Activated B cell treated with CpG ODN at 0.5 μM for 24 hours (primary cell): ENCODE measurements around the gene BOLA2B. TPM values are rescaled to one million over a fixed set of nuclear protein-coding genes. Genes with fewer than 3 reads are reported as not detected.
"Not testable (repeated sequence)": the region's sequence is repeated elsewhere in the genome, so short reads cannot be mapped to it uniquely, and the experiment has no call there.

ENCODE experiments used
- ATAC-seq: fragments of 200-7000 bp; cut with Tn5 transposase; one replicate; pipeline ENCODE4 v1.10.0; 2021; ENCODE audit warnings: low read depth, mild to moderate bottlenecking, moderate library complexity
- CTCF ChIA-PET: fragments of 350-600 bp; sonication (Branson Sonifier 250); formaldehyde crosslinking; loops from one replicate; lab custom pipeline; 2021; ENCODE audit warnings: antibody characterized with exemption; lab: Charles Lee
- POLR2A ChIA-PET: fragments of 350-600 bp; sonication (Branson Sonifier 250); formaldehyde crosslinking; loops from one replicate; lab custom pipeline; 2021; ENCODE audit warnings: antibody characterized with exemption; lab: Charles Lee
- DNase-seq: peaks from one replicate; pipeline ENCODE4 v3.0.0; 2022
- H3K27ac Mint-ChIP-seq: one replicate; pipeline ENCODE4 v1.8.0; 2020; ENCODE audit warnings: mixed read lengths
- H3K27me3 Mint-ChIP-seq: one replicate; pipeline ENCODE4 v1.8.0; 2021; ENCODE audit warnings: mixed read lengths
- H3K36me3 Mint-ChIP-seq: one replicate; pipeline ENCODE4 v1.8.0; 2021; ENCODE audit warnings: low read depth, mixed read lengths
- H3K4me1 Mint-ChIP-seq: one replicate; pipeline ENCODE4 v1.8.0; 2021; ENCODE audit warnings: mixed read lengths
- H3K4me3 Mint-ChIP-seq: one replicate; pipeline ENCODE4 v1.8.0; 2020; ENCODE audit warnings: mild to moderate bottlenecking, mixed read lengths
- H3K9me3 Mint-ChIP-seq: one replicate; pipeline ENCODE4 v1.8.0; 2020; ENCODE audit warnings: mixed read lengths
- CTCF ChIP-seq: fragments of 200-600 bp; IDR thresholded peaks from one replicate; pipeline ENCODE4 v1.8.0; 2022; ENCODE audit warnings: antibody characterized with exemption, mild to moderate bottlenecking
- intact Hi-C: fragments of 100-400 bp; cut with micrococcal nuclease; formaldehyde crosslinking; loops from one replicate; pipeline ENCODE4 v1.15.1; 2024
- total RNA-seq: library from RNA; stranded (reverse); gene quantifications from 2 replicates; pipeline ENCODE4 v1.2.3, GENCODE V29; 2022

BOLA2B gene
- total RNA-seq, 1 donor from 2014 or later = 145 TPM

GRCh38 chr16:30180741-30181140 lies 12.7 kb downstream of the BOLA2B start:
- no peak for DNase-seq
- CTCF ChIA-PET = no interaction called here

GRCh38 chr16:30179931-30180330 lies 13.5 kb downstream of the BOLA2B start:
- no peak overlapping the region for H3K4me3 Mint-ChIP-seq
- no peak overlapping the region for H3K27ac Mint-ChIP-seq
- no peaks in the 10 kb centered on the region for H3K27me3 Mint-ChIP-seq
- ChIA-PET POLR2A (interaction anchor here (0.6 to 0.7 kb wide), 3 partner anchors 15 to 43 kb away, joined by 3 to 8 read pairs (median 7); no protein-coding TSS in a partner anchor), CTCF (no interaction called here)
- no peak for ATAC-seq
- no peak for DNase-seq
- intact Hi-C loops = no loop called here
- H3K36me3 Mint-ChIP-seq = peaks cover 12% of the 10 kb centered on the region
- no peaks in the 10 kb centered on the region for H3K9me3 Mint-ChIP-seq
- peaks cover 16% of the 10 kb centered on the region for H3K4me1 Mint-ChIP-seq
- TF ChIP-seq CTCF = no peak

More at GRCh38 chr16:30180741-30181140, 12.7 kb downstream of the BOLA2B start:
- no peak for ATAC-seq
- peaks cover 15% of the 10 kb centered on the region for H3K36me3 Mint-ChIP-seq
- POLR2A ChIA-PET = interaction anchor here (0.6 to 0.7 kb wide), 4 partner anchors 16 to 150 kb away, joined by 3 to 8 read pairs (median 6); partner anchors contain the start of gene TLCD3B
- intact Hi-C loops = no loop called here
- no peak for TF ChIP-seq CTCF
- no peaks in the 10 kb centered on the region for H3K27me3 Mint-ChIP-seq
- H3K4me1 Mint-ChIP-seq = peaks cover 19% of the 10 kb centered on the region
- H3K9me3 Mint-ChIP-seq = no peaks in the 10 kb centered on the region
- H3K27ac Mint-ChIP-seq = no peak overlapping the region
- H3K4me3 Mint-ChIP-seq = no peak overlapping the region

- Mint-ChIP-seq H3K4me1 (peaks cover 9% of the 10 kb centered on the region), H3K9me3 (no peaks in the 10 kb centered on the region), H3K27ac (no peak overlapping the region), H3K36me3 (peaks cover 5% of the 10 kb centered on the region), H3K27me3 (no peaks in the 10 kb centered on the region), H3K4me3 (no peak overlapping the region)
- DNase-seq (no peak), ATAC-seq (no peak)
- POLR2A ChIA-PET = no interaction called here
- CTCF ChIA-PET = no interaction called here
- TF ChIP-seq CTCF = no peak
- intact Hi-C loops = no loop called here
Measured at GRCh38 chr16:30179195-30179594, 14.3 kb downstream of the BOLA2B start.

GRCh38 chr16:30176876-30177275 lies 16.6 kb downstream of the BOLA2B start:
- H3K4me1 Mint-ChIP-seq, H3K27me3 Mint-ChIP-seq, DNase-seq, H3K4me3 Mint-ChIP-seq, ATAC-seq, H3K9me3 Mint-ChIP-seq, intact Hi-C loops, H3K36me3 Mint-ChIP-seq, H3K27ac Mint-ChIP-seq: not testable (repeated sequence)
- POLR2A ChIA-PET = interaction anchor here (0.5 to 0.7 kb wide), 3 partner anchors 66 to 102 kb away, joined by 3 to 12 read pairs (median 7); no protein-coding TSS in a partner anchor
- CTCF ChIA-PET = interaction anchor here (0.7 kb wide), 1 partner anchor 60 kb away, joined by 4 read pairs; no protein-coding TSS in a partner anchor

- Mint-ChIP-seq H3K27ac (no peak overlapping the region), H3K27me3 (no peaks in the 10 kb centered on the region), H3K4me3 (no peak overlapping the region), H3K36me3 (no peaks in the 10 kb centered on the region), H3K4me1 (no peaks in the 10 kb centered on the region), H3K9me3 (no peaks in the 10 kb centered on the region)
- POLR2A ChIA-PET = no interaction called here
- CTCF ChIA-PET = no interaction called here
- no peak for TF ChIP-seq CTCF
- intact Hi-C loops = no loop called here
- ATAC-seq (no peak), DNase-seq (no peak)
Measured at GRCh38 chr16:30173054-30173453, 20.4 kb downstream of the BOLA2B start.

GRCh38 chr16:30170145-30170544 lies 23.3 kb downstream of the BOLA2B start:
- H3K27ac Mint-ChIP-seq, POLR2A ChIA-PET, H3K9me3 Mint-ChIP-seq, intact Hi-C loops, H3K4me3 Mint-ChIP-seq, H3K27me3 Mint-ChIP-seq, ATAC-seq, DNase-seq, H3K36me3 Mint-ChIP-seq, CTCF ChIA-PET: not testable (repeated sequence)
- H3K4me1 Mint-ChIP-seq = peaks cover 22% of the 10 kb centered on the region

- H3K27ac Mint-ChIP-seq, DNase-seq, H3K4me3 Mint-ChIP-seq, H3K36me3 Mint-ChIP-seq, POLR2A ChIA-PET, H3K27me3 Mint-ChIP-seq, CTCF ChIA-PET, ATAC-seq, H3K9me3 Mint-ChIP-seq: not testable (repeated sequence)
- H3K4me1 Mint-ChIP-seq = peaks cover 26% of the 10 kb centered on the region
- intact Hi-C loops = loop anchor here (5.0 kb wide), 1 partner anchor 47 kb away; the partner anchor contains the start of gene MAPK3
Measured at GRCh38 chr16:30169416-30169815, 24.1 kb downstream of the BOLA2B start.

- intact Hi-C loops = loop anchor here (5.0 kb wide), 1 partner anchor 46 kb away; the partner anchor contains the start of gene MAPK3
- H3K36me3 Mint-ChIP-seq, DNase-seq, H3K27ac Mint-ChIP-seq, POLR2A ChIA-PET, H3K27me3 Mint-ChIP-seq, CTCF ChIA-PET, H3K4me3 Mint-ChIP-seq, ATAC-seq, H3K9me3 Mint-ChIP-seq: not testable (repeated sequence)
- H3K4me1 Mint-ChIP-seq = peaks cover 26% of the 10 kb centered on the region
Measured at GRCh38 chr16:30168746-30169145, 24.7 kb downstream of the BOLA2B start.
